Parathyroid adenoma (tissue), 2 donors: Measurements from ENCODE around the gene SELENON.
A peak's percentile ranks its signal among the peaks of the same experiment; 100 is the strongest.
"Not testable (repeated sequence)": the region's sequence is repeated elsewhere in the genome, so short reads cannot be mapped to it uniquely, and the experiment has no call there.

Experiments used
- H2AFZ ChIP-seq: fragments of 300-600 bp; sonication (generic); one replicate; pipeline ENCODE4 v1.7.0; 2017; ENCODE audit warnings: antibody characterized with exemption, mild to moderate bottlenecking
- H3K27ac ChIP-seq: fragments of 300-600 bp; sonication (generic); one replicate; pipeline ENCODE4 v1.7.0; 2017
- H3K27me3 ChIP-seq: fragments of 300-600 bp; sonication (generic); one replicate; pipeline ENCODE4 v1.7.0; 2017; ENCODE audit warnings: low read length; ENCODE audit not compliant: control insufficient read depth, insufficient read depth
- H3K36me3 ChIP-seq: fragments of 300-600 bp; sonication (generic); one replicate; pipeline ENCODE4 v1.7.0; 2017; ENCODE audit warnings: low read length; ENCODE audit not compliant: control insufficient read depth, insufficient read depth
- H3K4me1 ChIP-seq: fragments of 300-600 bp; sonication (generic); one replicate; pipeline ENCODE4 v1.7.0; 2017; ENCODE audit warnings: control low read depth
- H3K4me2 ChIP-seq: fragments of 300-600 bp; sonication (generic); one replicate; pipeline ENCODE4 v1.7.0; 2017; ENCODE audit warnings: low read length
- H3K4me3 ChIP-seq: fragments of 300-600 bp; sonication (generic); one replicate; pipeline ENCODE4 v1.7.0; 2017; ENCODE audit warnings: low read depth, low read length
- H3K79me2 ChIP-seq: fragments of 300-600 bp; sonication (generic); one replicate; pipeline ENCODE4 v1.7.0; 2017; ENCODE audit warnings: control low read depth
- H3K9ac ChIP-seq: fragments of 300-600 bp; sonication (generic); one replicate; pipeline ENCODE4 v1.7.0; 2017; ENCODE audit warnings: mild to moderate bottlenecking
- H3K9me3 ChIP-seq: fragments of 300-600 bp; sonication (generic); one replicate; pipeline ENCODE4 v1.7.0; 2017; ENCODE audit warnings: low read length; ENCODE audit not compliant: control insufficient read depth
- CTCF ChIP-seq: fragments of 300-600 bp; sonication (generic); IDR thresholded peaks from one replicate; pipeline ENCODE4 v1.7.0; 2017; ENCODE audit warnings: antibody characterized with exemption, mild to moderate bottlenecking
- donor health status: primary hyperparathyroidism.

SELENON gene

GRCh38 chr1:25837262-25837875 is 37.4 kb downstream of the SELENON start:
- no peak overlapping the region for H3K9ac ChIP-seq
- H3K4me1 ChIP-seq = no peaks in the 10 kb centered on the region
- no peak overlapping the region for H3K27ac ChIP-seq
- no peaks in the 10 kb centered on the region for H3K27me3 ChIP-seq
- TF ChIP-seq CTCF = peak; percentile 16
- H3K4me2 ChIP-seq = no peak overlapping the region
- H3K9me3 ChIP-seq = no peaks in the 10 kb centered on the region
- H3K36me3 ChIP-seq = no peaks in the 10 kb centered on the region
- no peak overlapping the region for H2AFZ ChIP-seq
- H3K79me2 ChIP-seq = no peaks in the 10 kb centered on the region
- H3K4me3 ChIP-seq = no peak overlapping the region

- not testable (repeated sequence) for H3K27me3 ChIP-seq, H3K9ac ChIP-seq, H3K4me2 ChIP-seq, H3K79me2 ChIP-seq, H2AFZ ChIP-seq, H3K36me3 ChIP-seq, H3K9me3 ChIP-seq, H3K4me3 ChIP-seq, H3K4me1 ChIP-seq, H3K27ac ChIP-seq
These were observed 39.8 kb downstream of the SELENON start for GRCh38 chr1:25839808-25840207.

- Histone ChIP-seq H2AFZ (no peak overlapping the region), H3K9ac (no peak overlapping the region), H3K4me2 (no peak overlapping the region), H3K4me1 (no peaks in the 10 kb centered on the region), H3K79me2 (no peaks in the 10 kb centered on the region), H3K9me3 (no peaks in the 10 kb centered on the region), H3K27me3 (no peaks in the 10 kb centered on the region), H3K27ac (no peak overlapping the region), H3K36me3 (no peaks in the 10 kb centered on the region), H3K4me3 (no peak overlapping the region)
- TF ChIP-seq CTCF = no peak
These were observed 43.5 kb downstream of the SELENON start for GRCh38 chr1:25843483-25843882.

DNA sequence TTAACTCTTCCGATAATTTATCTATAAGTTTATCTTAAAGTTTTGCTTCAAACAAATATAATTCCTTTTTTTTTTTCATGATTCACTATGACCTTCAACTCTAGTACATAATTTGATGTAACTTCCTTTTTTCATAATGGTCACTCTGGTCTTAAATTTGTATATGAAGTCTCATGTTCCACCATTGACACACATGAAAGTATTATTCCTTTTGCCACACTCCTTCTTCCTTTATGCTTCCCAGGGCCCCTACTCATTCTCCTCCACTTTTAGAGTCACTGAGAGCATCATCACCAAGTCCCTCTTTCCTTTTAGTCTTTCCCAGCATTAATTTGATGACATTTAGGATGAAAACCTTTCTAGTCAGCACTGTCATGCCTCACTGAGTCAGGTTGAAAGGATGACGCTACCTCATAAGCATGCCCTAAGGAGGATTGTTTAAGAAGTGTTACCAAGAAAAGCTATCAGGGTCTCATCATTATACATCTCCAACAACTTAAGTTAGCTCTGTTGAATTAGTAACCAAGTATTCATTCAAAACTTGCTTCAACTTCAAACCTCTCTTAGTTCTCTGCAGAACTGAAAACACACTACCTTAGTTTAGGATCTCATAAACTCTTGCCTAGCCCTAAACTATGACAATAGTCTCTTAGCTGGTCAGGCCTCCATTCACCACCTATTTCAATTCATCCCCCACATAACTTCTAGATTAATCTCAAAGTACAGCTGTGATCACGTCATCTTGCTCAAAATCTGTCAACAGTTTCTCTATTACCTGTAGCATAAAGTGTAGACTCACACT is 44.7 kb downstream of the SELENON start:
- TF ChIP-seq CTCF = no peak
- H3K9ac ChIP-seq = no peak overlapping the region

GRCh38 chr1:25845664-25846063 is 45.7 kb downstream of the SELENON start:
- Histone ChIP-seq H3K9me3 (no peaks in the 10 kb centered on the region), H3K4me3 (no peak overlapping the region), H3K4me2 (no peak overlapping the region), H3K36me3 (no peaks in the 10 kb centered on the region), H3K27ac (no peak overlapping the region), H2AFZ (no peak overlapping the region), H3K4me1 (no peaks in the 10 kb centered on the region), H3K9ac (no peak overlapping the region), H3K79me2 (no peaks in the 10 kb centered on the region), H3K27me3 (no peaks in the 10 kb centered on the region)
- no peak for TF ChIP-seq CTCF

More for the DNA sequence above, 44.7 kb downstream of the SELENON start:
- Histone ChIP-seq H3K27me3 (no peaks in the 10 kb centered on the region), H3K4me3 (no peak overlapping the region), H2AFZ (no peak overlapping the region), H3K4me1 (no peaks in the 10 kb centered on the region), H3K4me2 (no peak overlapping the region), H3K27ac (no peak overlapping the region), H3K9me3 (no peaks in the 10 kb centered on the region), H3K36me3 (no peaks in the 10 kb centered on the region), H3K79me2 (no peaks in the 10 kb centered on the region)
